HG02763 (cell line): ENCODE measurements around the gene SLC4A7.
"Not testable (repeated sequence)": the region's sequence is repeated elsewhere in the genome, so short reads cannot be mapped to it uniquely, and the experiment has no call there.

ENCODE experiments used
- ATAC-seq: cut with Tn5 transposase; IDR thresholded peaks from one replicate; pipeline ENCODE4 v1.9.1; 2021; ENCODE audit warnings: mild to moderate bottlenecking, moderate library complexity; ENCODE audit not compliant: unreplicated experiment

The SLC4A7 gene

DNA sequence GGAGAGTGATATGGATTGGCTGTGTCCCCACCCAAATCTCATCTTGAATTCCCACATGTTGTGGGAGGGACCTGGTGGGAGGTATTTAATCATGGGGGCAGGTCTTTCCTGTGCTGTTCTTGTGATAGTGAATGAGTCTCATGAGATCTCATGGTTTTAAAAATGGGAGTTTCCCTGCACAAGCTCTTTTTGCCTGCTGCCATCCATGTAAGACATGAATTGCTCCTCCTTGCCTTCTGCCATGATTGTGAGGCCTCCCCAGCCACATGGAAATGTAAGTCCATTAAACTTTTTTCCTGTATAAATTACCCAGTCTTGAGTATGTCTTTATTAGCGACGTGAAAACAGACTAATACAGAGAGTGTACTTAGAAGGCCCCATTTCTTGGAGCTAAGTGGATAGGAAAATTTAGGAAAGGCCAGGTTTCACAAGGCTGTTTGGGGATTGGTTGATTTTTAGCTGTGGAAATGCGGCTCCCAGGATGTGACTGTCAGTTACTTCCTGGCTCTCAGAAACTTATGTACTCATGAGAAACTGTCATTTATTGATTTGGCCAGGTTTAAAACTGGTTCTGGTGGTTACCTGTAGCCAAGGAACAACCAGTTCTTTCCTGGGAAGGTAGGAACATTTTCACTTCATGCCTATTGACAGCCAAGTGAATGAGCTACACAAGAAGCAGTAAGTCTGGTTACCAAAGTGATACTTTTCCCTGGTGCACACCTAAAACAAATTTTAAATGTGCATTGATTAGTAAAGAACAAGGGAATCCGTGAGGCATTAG, 155.0 kb downstream of the SLC4A7 start:
- not testable (repeated sequence) for ATAC-seq

- no peak for ATAC-seq
Observed at GRCh38 chr3:27326629-27327545, 157.3 kb downstream of the SLC4A7 start.

DNA sequence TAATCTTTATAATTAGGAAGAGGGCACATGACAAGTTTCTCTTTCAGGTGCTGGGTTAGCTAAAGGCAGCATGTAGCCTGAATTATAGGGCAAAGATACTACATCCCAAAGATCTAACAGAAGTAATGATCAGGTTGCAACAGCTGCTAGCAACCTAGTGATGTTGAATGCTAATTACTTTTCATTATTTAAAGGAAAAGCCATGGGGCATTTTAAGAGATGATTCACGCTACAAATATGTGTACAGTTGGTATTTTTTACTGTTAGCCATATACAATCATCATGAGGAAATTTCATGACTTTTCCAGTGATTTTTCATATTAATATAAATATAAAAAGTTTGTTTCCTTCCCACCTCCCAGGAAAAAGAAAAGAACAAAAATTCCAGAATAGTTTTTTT, 158.0 kb downstream of the SLC4A7 start:
- ATAC-seq, result no peak

GRCh38 chr3:27325419-27325818, 158.8 kb downstream of the SLC4A7 start:
- ATAC-seq, result no peak

DNA sequence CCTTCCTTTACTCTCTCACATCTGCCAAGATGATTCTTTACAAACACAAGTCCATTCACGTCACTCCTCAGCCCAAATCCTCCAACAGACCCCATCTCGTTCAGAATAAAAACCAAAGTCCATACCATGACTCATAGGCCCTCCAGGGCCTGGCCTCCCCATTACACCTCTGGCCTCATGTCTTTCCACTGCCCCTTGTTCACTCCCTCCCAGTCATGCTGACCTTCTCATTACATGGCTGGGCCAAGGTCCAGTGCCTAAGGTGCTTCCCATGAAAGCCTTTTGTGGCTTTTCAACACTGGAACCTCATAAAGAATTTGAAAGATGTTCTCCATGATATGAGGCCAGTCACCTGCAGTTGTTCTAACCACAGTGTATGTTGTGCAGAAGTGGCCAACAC, 159.5 kb downstream of the SLC4A7 start:
- ATAC-seq, result no peak

GRCh38 chr3:27323087-27323570, 161.1 kb downstream of the SLC4A7 start:
- ATAC-seq, result no peak
